PFSK-1 (cell line): ENCODE measurements around the gene HYLS1.

ENCODE experiments used
- POLR2AphosphoS5 ChIP-seq: IDR thresholded peaks from 2 replicates; pipeline ENCODE4 v1.6.1; 2012; ENCODE audit warnings: low read depth, mild to moderate bottlenecking, control low read depth, low read length, moderate library complexity
- TF ChIP-seq, protein P1 (sequence below), 2 experiments: IDR thresholded peaks; 2 replicates each; pipeline versions ENCODE4 v1.6.1 to v1.8.0; 2011 to 2012; ENCODE audit warnings: low read depth in 2 of 2, low read length in 2 of 2, control low read depth in 1 of 2, inconsistent platforms in 1 of 2, mild to moderate bottlenecking in 1 of 2, moderate library complexity in 1 of 2; ENCODE audit not compliant: insufficient read depth in 1 of 2

DNA sequence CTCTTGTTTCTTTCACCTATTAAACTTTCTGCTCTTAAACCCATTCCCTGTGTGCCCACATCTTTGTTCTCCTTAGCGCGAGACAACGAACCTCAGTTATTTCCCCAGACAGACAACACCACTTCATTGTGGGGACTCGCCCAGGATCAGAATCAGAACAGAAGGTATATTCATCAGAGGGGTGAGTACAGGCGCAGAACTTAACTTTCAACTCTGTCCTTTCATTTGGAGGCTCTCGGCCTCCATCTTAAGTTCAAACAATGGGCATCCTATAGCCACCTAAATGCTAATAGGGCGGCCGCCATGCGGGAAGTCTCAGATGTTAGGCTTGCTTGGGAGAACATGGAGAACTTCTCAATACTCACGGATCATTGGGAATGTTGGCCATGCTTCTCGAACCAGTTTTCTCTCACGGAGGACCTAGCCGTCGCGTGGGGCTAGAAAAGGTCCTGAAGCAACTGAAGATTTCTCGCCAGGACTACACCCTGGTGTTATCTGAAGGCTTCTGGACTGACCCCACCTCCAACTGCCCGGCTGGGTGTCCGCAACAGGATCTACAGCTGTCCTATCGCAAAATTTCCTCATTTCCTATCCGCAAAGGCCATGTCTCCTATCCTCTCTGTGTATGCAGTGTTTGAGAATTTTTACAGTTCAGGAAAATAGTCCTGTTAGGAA lies 13.4 kb upstream of the HYLS1 start:
- TF ChIP-seq, protein P1, sequence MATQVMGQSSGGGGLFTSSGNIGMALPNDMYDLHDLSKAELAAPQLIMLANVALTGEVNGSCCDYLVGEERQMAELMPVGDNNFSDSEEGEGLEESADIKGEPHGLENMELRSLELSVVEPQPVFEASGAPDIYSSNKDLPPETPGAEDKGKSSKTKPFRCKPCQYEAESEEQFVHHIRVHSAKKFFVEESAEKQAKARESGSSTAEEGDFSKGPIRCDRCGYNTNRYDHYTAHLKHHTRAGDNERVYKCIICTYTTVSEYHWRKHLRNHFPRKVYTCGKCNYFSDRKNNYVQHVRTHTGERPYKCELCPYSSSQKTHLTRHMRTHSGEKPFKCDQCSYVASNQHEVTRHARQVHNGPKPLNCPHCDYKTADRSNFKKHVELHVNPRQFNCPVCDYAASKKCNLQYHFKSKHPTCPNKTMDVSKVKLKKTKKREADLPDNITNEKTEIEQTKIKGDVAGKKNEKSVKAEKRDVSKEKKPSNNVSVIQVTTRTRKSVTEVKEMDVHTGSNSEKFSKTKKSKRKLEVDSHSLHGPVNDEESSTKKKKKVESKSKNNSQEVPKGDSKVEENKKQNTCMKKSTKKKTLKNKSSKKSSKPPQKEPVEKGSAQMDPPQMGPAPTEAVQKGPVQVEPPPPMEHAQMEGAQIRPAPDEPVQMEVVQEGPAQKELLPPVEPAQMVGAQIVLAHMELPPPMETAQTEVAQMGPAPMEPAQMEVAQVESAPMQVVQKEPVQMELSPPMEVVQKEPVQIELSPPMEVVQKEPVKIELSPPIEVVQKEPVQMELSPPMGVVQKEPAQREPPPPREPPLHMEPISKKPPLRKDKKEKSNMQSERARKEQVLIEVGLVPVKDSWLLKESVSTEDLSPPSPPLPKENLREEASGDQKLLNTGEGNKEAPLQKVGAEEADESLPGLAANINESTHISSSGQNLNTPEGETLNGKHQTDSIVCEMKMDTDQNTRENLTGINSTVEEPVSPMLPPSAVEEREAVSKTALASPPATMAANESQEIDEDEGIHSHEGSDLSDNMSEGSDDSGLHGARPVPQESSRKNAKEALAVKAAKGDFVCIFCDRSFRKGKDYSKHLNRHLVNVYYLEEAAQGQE (IDR thresholded peaks at IDR 0.05; ENCODE audit: insufficient read depth in 1 of 2, low read depth in 2 of 2, low read length in 2 of 2) = no peak
- no peak for TF ChIP-seq POLR2AphosphoS5
